H1 (cell line): Measurements from ENCODE around the gene PSMD7. TPM values are rescaled to one million over a fixed set of nuclear protein-coding genes. Genes with fewer than 3 reads are reported as not detected.

Source experiments
- CTCF ChIA-PET: fragments of 300-600 bp; sonication (Branson Sonifier 250); formaldehyde crosslinking; loops from one replicate; lab custom pipeline; 2021; ENCODE audit not compliant: partially characterized antibody; lab: Charles Lee
- POLR2A ChIA-PET: fragments of 300-600 bp; sonication (Branson Sonifier 250); formaldehyde crosslinking; loops from one replicate; lab custom pipeline; 2021; ENCODE audit warnings: inconsistent platforms; ENCODE audit not compliant: partially characterized antibody; lab: Charles Lee
- DNase-seq, 2 experiments: peaks; one replicate each; pipeline versions ENCODE4 v3.0.0 to v3.0.0-alpha.2; 2010 to 2022; ENCODE audit warnings: low spot score in 2 of 2, low read depth in 1 of 2, mixed read lengths in 1 of 2
- FAIRE-seq: peaks from 2 replicates; lab custom pipeline; 2011; peaks lifted over from hg19 to GRCh38; lab: Jason Lieb, UNC
- H2AFZ ChIP-seq: 2 replicates; pipeline ENCODE4 v1.8.1; 2012; ENCODE audit warnings: low read length, inconsistent platforms
- H2AK5ac ChIP-seq: 2 replicates; pipeline ENCODE4 v1.6.1; 2013; ENCODE audit warnings: low read depth, low read length
- H2BK120ac ChIP-seq: replicated peaks from 2 replicates; pipeline ENCODE3; 2013; ENCODE audit warnings: low read depth, low read length, inconsistent platforms
- H2BK12ac ChIP-seq: 2 replicates; pipeline ENCODE4 v1.6.1; 2013; ENCODE audit warnings: low read depth, low read length
- H2BK15ac ChIP-seq: 2 replicates; pipeline ENCODE4 v1.6.1; 2013; ENCODE audit warnings: low read length
- H2BK20ac ChIP-seq: 2 replicates; pipeline ENCODE4 v1.6.1; 2013; ENCODE audit warnings: low read length
- H2BK5ac ChIP-seq: 2 replicates; pipeline ENCODE4 v1.6.1; 2013; ENCODE audit warnings: low read depth, low read length
- H3K14ac ChIP-seq: 2 replicates; pipeline ENCODE4 v1.6.1; 2013; ENCODE audit warnings: inconsistent platforms; ENCODE audit not compliant: insufficient read length
- H3K18ac ChIP-seq: 2 replicates; pipeline ENCODE4 v1.6.1; 2013; ENCODE audit warnings: low read length; ENCODE audit errors: extremely low read depth
- H3K23ac ChIP-seq: 2 replicates; pipeline ENCODE4 v1.6.1; 2013; ENCODE audit warnings: inconsistent platforms; ENCODE audit not compliant: insufficient read length
- H3K23me2 ChIP-seq: 2 replicates; pipeline ENCODE4 v1.6.1; 2013; ENCODE audit warnings: low read depth, low read length
- H3K27ac ChIP-seq: 2 replicates; pipeline ENCODE4 v1.6.1; 2011; ENCODE audit warnings: low read depth, low read length, inconsistent platforms
- H3K27me3 ChIP-seq, 4 experiments: replicated peaks in 1 of 4; 1 replicate in 1 of 4; 2 replicates in 3 of 4; pipeline versions ENCODE4 v1.6.1 to v1.8.1; 2011 to 2013; ENCODE audit warnings: low read length in 3 of 4, mild to moderate bottlenecking in 3 of 4, inconsistent platforms in 2 of 4, mixed read lengths in 2 of 4, moderate library complexity in 1 of 4; ENCODE audit not compliant: control insufficient read depth in 3 of 4, insufficient read depth in 3 of 4; ENCODE audit errors: extremely low read depth in 1 of 4
- H3K36me3 ChIP-seq, 4 experiments: 2 replicates each; pipeline versions ENCODE4 v1.6.1 to v1.8.1; 2011 to 2013; ENCODE audit warnings: mild to moderate bottlenecking in 4 of 4, low read length in 3 of 4, moderate library complexity in 2 of 4, control low read depth in 1 of 4, inconsistent platforms in 1 of 4; ENCODE audit not compliant: insufficient read depth in 4 of 4, control insufficient read depth in 2 of 4
- H3K4ac ChIP-seq: replicated peaks from 2 replicates; pipeline ENCODE3; 2013; ENCODE audit warnings: low read length, low read depth, mixed read lengths, inconsistent platforms; ENCODE audit not compliant: insufficient read length
- H3K4me1 ChIP-seq, 4 experiments: replicated peaks in 1 of 4; 1 replicate in 1 of 4; 2 replicates in 3 of 4; pipeline versions ENCODE4 v1.6.1 to v1.8.1; 2011 to 2013; ENCODE audit warnings: low read length in 3 of 4, inconsistent platforms in 2 of 4, mixed read lengths in 1 of 4; ENCODE audit not compliant: insufficient read depth in 4 of 4, control insufficient read depth in 3 of 4
- H3K4me2 ChIP-seq, 2 experiments: 2 replicates each; pipeline versions ENCODE4 v1.6.1 to v1.8.1; 2011 to 2013; ENCODE audit warnings: low read depth in 2 of 2, low read length in 2 of 2, control low read depth in 1 of 2, inconsistent platforms in 1 of 2, mild to moderate bottlenecking in 1 of 2; ENCODE audit not compliant: insufficient read depth in 1 of 2
- H3K4me3 ChIP-seq, 4 experiments: fragments of 200-600, 300-600 bp in 1 of 4; sonication (generic), shearing (Covaris generic), sonication (Bioruptor Twin) in 1 of 4; 2 replicates each; pipeline versions ENCODE4 v1.5.1 to v1.8.1; 2011 to 2016; ENCODE audit warnings: low read length in 4 of 4, low read depth in 3 of 4, control low read depth in 2 of 4, inconsistent platforms in 2 of 4, mild to moderate bottlenecking in 2 of 4, mixed read lengths in 1 of 4, moderate library complexity in 1 of 4; ENCODE audit not compliant: insufficient read depth in 2 of 4; ENCODE audit errors: extremely low read depth in 1 of 4
- H3K56ac ChIP-seq: replicated peaks from 2 replicates; pipeline ENCODE3; 2013; ENCODE audit warnings: low read depth, mild to moderate bottlenecking, mixed read lengths, low read length, inconsistent platforms; ENCODE audit not compliant: insufficient read length
- H3K79me1 ChIP-seq: 2 replicates; pipeline ENCODE4 v1.6.1; 2013; ENCODE audit warnings: low read depth, low read length, control low read depth
- H3K79me2 ChIP-seq, 2 experiments: 2 replicates each; pipeline versions ENCODE4 v1.6.1 to v1.8.1; 2012 to 2013; ENCODE audit warnings: low read length in 2 of 2, mild to moderate bottlenecking in 2 of 2, inconsistent platforms in 1 of 2; ENCODE audit not compliant: insufficient read depth in 2 of 2, control insufficient read depth in 1 of 2
- H3K9ac ChIP-seq, 4 experiments: replicated peaks in 1 of 4; 1 replicate in 1 of 4; 2 replicates in 3 of 4; pipeline versions ENCODE4 v1.6.1 to v1.8.1; 2011 to 2013; ENCODE audit warnings: low read depth in 3 of 4, low read length in 3 of 4, control low read depth in 2 of 4, mild to moderate bottlenecking in 2 of 4, moderate library complexity in 2 of 4, inconsistent platforms in 1 of 4; ENCODE audit errors: extremely low read depth in 1 of 4
- H3K9me3 ChIP-seq, 2 experiments: 2 replicates each; pipeline versions ENCODE4 v1.6.1 to v1.8.1; 2012 to 2013; ENCODE audit warnings: mild to moderate bottlenecking in 2 of 2, moderate library complexity in 2 of 2, control low read depth in 1 of 2, inconsistent platforms in 1 of 2, low read depth in 1 of 2, low read length in 1 of 2, mixed read lengths in 1 of 2; ENCODE audit not compliant: insufficient read depth in 2 of 2
- H4K20me1 ChIP-seq, 2 experiments: replicated peaks in 1 of 2; 2 replicates each; pipeline versions ENCODE3 to v1.8.1; 2011 to 2013; ENCODE audit warnings: inconsistent platforms in 2 of 2, low read length in 2 of 2, mild to moderate bottlenecking in 1 of 2; ENCODE audit not compliant: insufficient read depth in 2 of 2, control insufficient read depth in 1 of 2
- H4K5ac ChIP-seq: 2 replicates; pipeline ENCODE4 v1.6.1; 2013; ENCODE audit warnings: low read length, low read depth, mixed read lengths, inconsistent platforms; ENCODE audit not compliant: insufficient read length
- H4K8ac ChIP-seq: 2 replicates; pipeline ENCODE4 v1.8.0; 2013; ENCODE audit warnings: mild to moderate bottlenecking, moderate library complexity, low read length, inconsistent platforms; ENCODE audit not compliant: insufficient read depth; ENCODE audit errors: extremely low read depth
- H4K91ac ChIP-seq: replicated peaks from 2 replicates; pipeline ENCODE3; 2013; ENCODE audit warnings: low read length, mixed read lengths, inconsistent platforms; ENCODE audit not compliant: insufficient read length
- ATF3 ChIP-seq: IDR thresholded peaks from 2 replicates; pipeline ENCODE4 v1.6.1; 2011; ENCODE audit warnings: low read depth, mild to moderate bottlenecking, low read length; ENCODE audit not compliant: insufficient read depth
- CBX8 ChIP-seq: fragments of 300-800, 300-1000 bp; sonication (generic); IDR thresholded peaks from 2 replicates; pipeline ENCODE4 v1.7.1; 2016; ENCODE audit warnings: low read depth, low read length, borderline replicate concordance
- CREB1 ChIP-seq: IDR thresholded peaks from 2 replicates; pipeline ENCODE4 v1.6.1; 2012; ENCODE audit warnings: inconsistent platforms
- CTBP2 ChIP-seq: IDR thresholded peaks from 2 replicates; pipeline ENCODE4 v1.7.0; 2011; ENCODE audit warnings: borderline replicate concordance, mild to moderate bottlenecking, moderate library complexity, mixed read lengths, low read length; ENCODE audit not compliant: insufficient read depth, insufficient read length
- E2F6 ChIP-seq: IDR thresholded peaks from 2 replicates; pipeline ENCODE4 v1.6.1; 2012; ENCODE audit warnings: inconsistent platforms
- FOSL1 ChIP-seq: IDR thresholded peaks from 2 replicates; pipeline ENCODE4 v1.6.1; 2011; ENCODE audit warnings: mild to moderate bottlenecking, low read depth, low read length, moderate library complexity; ENCODE audit not compliant: insufficient read depth
- MAFK ChIP-seq: IDR thresholded peaks from 2 replicates; pipeline ENCODE4 v1.6.1; 2012; ENCODE audit warnings: low read depth, mild to moderate bottlenecking, improper control_type of control experiment, low read length
- RFX5 ChIP-seq: IDR thresholded peaks from 2 replicates; pipeline ENCODE4 v1.6.1; 2011; ENCODE audit warnings: low read depth, low read length, improper control_type of control experiment, borderline replicate concordance
- USF2 ChIP-seq: IDR thresholded peaks from 2 replicates; pipeline ENCODE4 v1.6.1; 2011; ENCODE audit warnings: low read length, improper control_type of control experiment
- WGBS, 2 experiments: shearing (Covaris generic) in 1 of 2; methylation state at CpG; one replicate each; pipeline versions ENCODE4 v1.1.6 to v1.1.7; 2013 to 2015; ENCODE audit warnings: low lambda C conversion rate in 2 of 2, mixed read lengths in 2 of 2, inconsistent platforms in 1 of 2, low coverage in 1 of 2, missing lambda C conversion rate in 1 of 2; ENCODE audit not compliant: insufficient replicate concordance in 2 of 2, insufficient coverage in 1 of 2, insufficient read length in 1 of 2; ENCODE audit errors: extremely low coverage in 1 of 2, missing lambda C conversion rate in 1 of 2; 5-methylcytosine and 5-hydroxymethylcytosine counted together
- polyA plus RNA-seq, 7 experiments: library from polyadenylated mRNA; depleted of rRNA in 3 of 7; stranded (reverse) in 5 of 7; unstranded in 2 of 7; fragments of >200 nt in 5 of 7; fragments of 200-250 nt in 2 of 7; gene quantifications; 1 replicate in 5 of 7; 2 replicates in 1 of 7; 4 replicates in 1 of 7; pipeline versions ENCODE4 v1.2.1 to v1.2.3, GENCODE V29; 2011 to 2013; ENCODE audit warnings: missing spikeins in 2 of 7, mixed read lengths in 2 of 7
- total RNA-seq: library from RNA; stranded (reverse); fragmentation: NEBNext Ultra II Directional; extraction: Animal tissue kit (Norgen Biotek cat#: 25700); gene quantifications from 2 replicates; pipeline ENCODE4 v1.2.1, GENCODE V29; 2021

The PSMD7 gene
- total and polyA plus RNA-seq, 2 of the 8 experiments (the other 6 are each of a cell fraction or from before 2014, with no cell fraction given) = 91.1 to 148 TPM

GRCh38 chr16:74249846-74250245 is 46.8 kb upstream of the PSMD7 start:
- FAIRE-seq = no peak

More at GRCh38 chr16:74249846-74250245, 46.8 kb upstream of the PSMD7 start:
- H2BK120ac ChIP-seq = no peak overlapping the region
- ChIA-PET CTCF (interaction anchor here (0.5 to 1.8 kb wide), 4 partner anchors 23 to 535 kb away, joined by 3 to 7 read pairs (median 5); no protein-coding TSS in a partner anchor), POLR2A (no interaction called here)
- no peak overlapping the region for H3K4ac ChIP-seq
- H3K56ac ChIP-seq = no peak overlapping the region
- H3K79me1 ChIP-seq = no peaks in the 10 kb centered on the region
- H4K20me1 ChIP-seq = no peaks in the 10 kb centered on the region
- no peak overlapping the region for H2BK15ac ChIP-seq
- no peak overlapping the region for H3K14ac ChIP-seq
- H4K91ac ChIP-seq = no peak overlapping the region
- DNase-seq = no peak
- H3K18ac ChIP-seq = no peak overlapping the region
- no peak overlapping the region for H2BK20ac ChIP-seq
- no peak overlapping the region for H3K4me3 ChIP-seq
- no peak overlapping the region for H3K23ac ChIP-seq
- H3K23me2 ChIP-seq = no peaks in the 10 kb centered on the region
- H4K8ac ChIP-seq = no peak overlapping the region
- no peak overlapping the region for H4K5ac ChIP-seq
- no peak overlapping the region for H3K27ac ChIP-seq
- no peak for TF ChIP-seq FOSL1
- no peak for TF ChIP-seq CREB1
- no peak for TF ChIP-seq USF2
- TF ChIP-seq ATF3 = no peak
- TF ChIP-seq RFX5 = no peak
- TF ChIP-seq E2F6 = no peak
- no peak for TF ChIP-seq CBX8
- TF ChIP-seq MAFK = no peak
- TF ChIP-seq CTBP2 = no peak
- no peak overlapping the region for H3K4me2 ChIP-seq
- H2AFZ ChIP-seq = no peak overlapping the region
- no peak overlapping the region for H2AK5ac ChIP-seq
- H2BK12ac ChIP-seq = no peak overlapping the region
- no peaks in the 10 kb centered on the region for H3K9me3 ChIP-seq
- H3K4me1 ChIP-seq = peaks cover 0 to 8% (median 0%) of the 10 kb centered on the region in 4 experiments; a peak in 2 of 7 replicates
- H2BK5ac ChIP-seq = no peak overlapping the region
- 73% methylated on average over 1 of the region's 1 CpG; no CpG with 5 or more reads in 1 of the 2 experiments for WGBS, 2 experiments
- no peak overlapping the region for H3K9ac ChIP-seq
- peaks cover 0 to 1% (median 0%) of the 10 kb centered on the region in 4 experiments; a peak in 1 of 7 replicates for H3K27me3 ChIP-seq
- H3K36me3 ChIP-seq = no peaks in the 10 kb centered on the region
- H3K79me2 ChIP-seq = no peaks in the 10 kb centered on the region
